Stomach (tissue), 4 donors: Measurements from ENCODE around the gene OSTC.

Experiments used
- CTCF ChIP-seq, 7 experiments: fragments of 450-650 bp in 4 of 7; fragments of 200-600 bp in 3 of 7; sonication (generic) in 3 of 7; IDR thresholded peaks; one replicate each; pipeline ENCODE4 v1.5.1; 2016 to 2019; ENCODE audit warnings: antibody characterized with exemption in 7 of 7, control low read depth in 2 of 7, mild to moderate bottlenecking in 1 of 7
- POLR2A ChIP-seq, 4 donors: fragments of 450-650 bp; IDR thresholded peaks; one replicate each; pipeline ENCODE4 v1.6.1; 2016; ENCODE audit warnings: antibody characterized with exemption in 4 of 4, control low read depth in 2 of 4, mild to moderate bottlenecking in 1 of 4, moderate library complexity in 1 of 4

GRCh38 chr4:108619372-108620100 lies 30.9 kb upstream of the OSTC start:
- TF ChIP-seq CTCF (IDR thresholded peaks at IDR 0.05) (no peak), POLR2A (IDR thresholded peaks at IDR 0.05) (no peak)
